Mammary epithelial cell (primary cell): ENCODE results near the gene FRS2.

Experiments used
- CTCF ChIP-seq, 2 donors: IDR thresholded peaks in 1 of 2; conservative IDR thresholded peaks in 1 of 2; 2 replicates each; pipeline ENCODE4 v1.5.1; 2011 to 2012; ENCODE audit warnings: inconsistent platforms in 2 of 2, low read length in 2 of 2, mild to moderate bottlenecking in 2 of 2, control low read depth in 1 of 2, low read depth in 1 of 2; ENCODE audit not compliant: insufficient read depth in 1 of 2; ENCODE audit errors: extremely low read depth in 1 of 2
- EZH2 ChIP-seq: IDR thresholded peaks from 2 replicates; pipeline ENCODE4 v1.6.1; 2012; ENCODE audit warnings: low read length, inconsistent platforms, borderline replicate concordance

GRCh38 chr12:69516950-69517349, 46.8 kb downstream of the FRS2 start:
- TF ChIP-seq CTCF (conservative IDR thresholded peaks at IDR 0.05 in 1 of 2, IDR thresholded peaks at IDR 0.05 in 1 of 2; ENCODE audit: extremely low read depth in 1 of 2, insufficient read depth in 1 of 2, low read depth in 1 of 2, low read length in 2 of 2) (no peak), EZH2 (no peak)
